OCI-LY7 (cell line): ENCODE data around the gene SDHAF3.
"Not testable (repeated sequence)": the region's sequence is repeated elsewhere in the genome, so short reads cannot be mapped to it uniquely, and the experiment has no call there.

ENCODE experiments used
- EZH2phosphoT487 ChIP-seq: fragments of 200-600 bp; sonication (generic); IDR thresholded peaks from 2 replicates; pipeline ENCODE4 v1.6.1; 2018; ENCODE audit warnings: low read depth, borderline replicate concordance, mild to moderate bottlenecking, mixed run types, antibody characterized with exemption, low read length, moderate library complexity, mixed read lengths
- TF ChIP-seq, protein P1 (sequence below): fragments of 200-600 bp; sonication (generic); conservative IDR thresholded peaks from 2 replicates; pipeline ENCODE4 v1.5.1; 2014; ENCODE audit warnings: mild to moderate bottlenecking, antibody characterized with exemption, low read length, moderate library complexity, mixed read lengths

- not testable (repeated sequence) for TF ChIP-seq EZH2phosphoT487
- TF ChIP-seq, protein P1, sequence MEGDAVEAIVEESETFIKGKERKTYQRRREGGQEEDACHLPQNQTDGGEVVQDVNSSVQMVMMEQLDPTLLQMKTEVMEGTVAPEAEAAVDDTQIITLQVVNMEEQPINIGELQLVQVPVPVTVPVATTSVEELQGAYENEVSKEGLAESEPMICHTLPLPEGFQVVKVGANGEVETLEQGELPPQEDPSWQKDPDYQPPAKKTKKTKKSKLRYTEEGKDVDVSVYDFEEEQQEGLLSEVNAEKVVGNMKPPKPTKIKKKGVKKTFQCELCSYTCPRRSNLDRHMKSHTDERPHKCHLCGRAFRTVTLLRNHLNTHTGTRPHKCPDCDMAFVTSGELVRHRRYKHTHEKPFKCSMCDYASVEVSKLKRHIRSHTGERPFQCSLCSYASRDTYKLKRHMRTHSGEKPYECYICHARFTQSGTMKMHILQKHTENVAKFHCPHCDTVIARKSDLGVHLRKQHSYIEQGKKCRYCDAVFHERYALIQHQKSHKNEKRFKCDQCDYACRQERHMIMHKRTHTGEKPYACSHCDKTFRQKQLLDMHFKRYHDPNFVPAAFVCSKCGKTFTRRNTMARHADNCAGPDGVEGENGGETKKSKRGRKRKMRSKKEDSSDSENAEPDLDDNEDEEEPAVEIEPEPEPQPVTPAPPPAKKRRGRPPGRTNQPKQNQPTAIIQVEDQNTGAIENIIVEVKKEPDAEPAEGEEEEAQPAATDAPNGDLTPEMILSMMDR: not testable (repeated sequence)
Measured at GRCh38 chr7:97161609-97162008, 44.1 kb downstream of the SDHAF3 start.
